GM12892 (cell line): ENCODE results near the gene CHST11.

Experiments used
- POLR2A ChIP-seq: IDR thresholded peaks from 2 replicates; pipeline ENCODE4 v1.6.1; 2011; ENCODE audit warnings: low read depth, low read length, control low read depth
- TAF1 ChIP-seq: IDR thresholded peaks from 2 replicates; pipeline ENCODE4 v1.6.1; 2011; ENCODE audit warnings: low read depth, mild to moderate bottlenecking, control low read depth, low read length, borderline replicate concordance

GRCh38 chr12:104460973-104461698, 4.4 kb downstream of the CHST11 start:
- TF ChIP-seq TAF1 (no peak), POLR2A (no peak)
